Transverse colon (tissue), 4 donors: ENCODE measurements around the gene ELAVL4. TPM values are rescaled to one million over a fixed set of nuclear protein-coding genes. Genes with fewer than 3 reads are reported as not detected.

Experiments
- DNase-seq: peaks from one replicate; pipeline ENCODE4 v3.0.0-alpha.2; 2019
- H3K27ac ChIP-seq, 4 donors: fragments of 200-600 bp; sonication (generic); 2 replicates each; pipeline ENCODE4 v1.5.1; 2016 to 2018; ENCODE audit warnings: inconsistent platforms in 4 of 4
- H3K27me3 ChIP-seq: fragments of 200-600 bp; sonication (generic); 2 replicates; pipeline ENCODE4 v1.5.1; 2017; ENCODE audit warnings: inconsistent platforms
- H3K36me3 ChIP-seq, 4 donors: fragments of 200-600 bp; sonication (generic); 2 replicates each; pipeline ENCODE4 v1.5.1; 2017 to 2019; ENCODE audit warnings: inconsistent platforms in 4 of 4
- H3K4me1 ChIP-seq, 4 donors: fragments of 200-600 bp; sonication (generic); 2 replicates each; pipeline ENCODE4 v1.5.1; 2017 to 2020; ENCODE audit warnings: inconsistent platforms in 4 of 4
- H3K4me3 ChIP-seq, 4 donors: fragments of 200-600 bp; sonication (generic); 1 replicate in 1 of 4; 2 replicates in 3 of 4; pipeline versions ENCODE4 v1.5.1 to v1.6.1; 2017 to 2019; ENCODE audit warnings: inconsistent platforms in 4 of 4
- H3K9me3 ChIP-seq, 2 donors: fragments of 200-600 bp; sonication (generic); 2 replicates each; pipeline ENCODE4 v1.5.1; 2017 to 2019; ENCODE audit warnings: inconsistent platforms in 2 of 2
- EP300 ChIP-seq: sonication (generic); formaldehyde crosslinking; IDR thresholded peaks from one replicate; pipeline ENCODE4 v1.6.1; 2017; ENCODE audit warnings: antibody characterized with exemption, low read depth
- POLR2A ChIP-seq: fragments of 450-650 bp; IDR thresholded peaks from one replicate; pipeline ENCODE4 v1.6.1; 2016; ENCODE audit warnings: antibody characterized with exemption, mild to moderate bottlenecking, moderate library complexity
- POLR2AphosphoS5 ChIP-seq, 3 donors: sonication (generic); formaldehyde crosslinking; IDR thresholded peaks; one replicate each; pipeline ENCODE4 v1.6.1; 2016; ENCODE audit warnings: antibody characterized with exemption in 3 of 3
- WGBS, 2 donors: methylation state at CpG; one replicate each; pipeline ENCODE4 v1.1.5; 2018; ENCODE audit warnings: low coverage in 1 of 2; 5-methylcytosine and 5-hydroxymethylcytosine counted together
- in situ Hi-C, 4 donors: fragments of 200-750 bp; cut with MboI; loops; one replicate each; pipeline versions ENCODE4 v1.15.0 to v1.15.1; 2017; ENCODE audit warnings: low sequenced_read_pairs in 3 of 4, low pct_ligation_motif_present in 1 of 4, low pct_unique_long_range_greater_than_20kb in 1 of 4
- intact Hi-C: fragments of 100-400 bp; cut with DNase I; formaldehyde crosslinking; loops from one replicate; pipeline ENCODE4 v1.15.1; 2023; ENCODE audit warnings: low total_unique reads
- total RNA-seq, 4 donors: library from RNA; depleted of rRNA; stranded (reverse); fragments of >200 nt; gene quantifications; one replicate each; pipeline ENCODE4 v1.1.0, GENCODE V29; 2016
- TF ChIP-seq, protein P1 (sequence below), 5 experiments: fragments of 200-600 bp in 3 of 5; fragments of 450-650 bp in 2 of 5; sonication (generic) in 3 of 5; IDR thresholded peaks; 1 replicate in 2 of 5; 2 replicates in 3 of 5; pipeline ENCODE4 v1.5.1; 2016 to 2017; ENCODE audit warnings: antibody characterized with exemption in 5 of 5, inconsistent platforms in 3 of 5, mild to moderate bottlenecking in 2 of 5, moderate library complexity in 1 of 5

The ELAVL4 gene
- total RNA-seq, 4 donors from 2014 or later, result 0.55 to 0.64 TPM; not detected in 2

DNA sequence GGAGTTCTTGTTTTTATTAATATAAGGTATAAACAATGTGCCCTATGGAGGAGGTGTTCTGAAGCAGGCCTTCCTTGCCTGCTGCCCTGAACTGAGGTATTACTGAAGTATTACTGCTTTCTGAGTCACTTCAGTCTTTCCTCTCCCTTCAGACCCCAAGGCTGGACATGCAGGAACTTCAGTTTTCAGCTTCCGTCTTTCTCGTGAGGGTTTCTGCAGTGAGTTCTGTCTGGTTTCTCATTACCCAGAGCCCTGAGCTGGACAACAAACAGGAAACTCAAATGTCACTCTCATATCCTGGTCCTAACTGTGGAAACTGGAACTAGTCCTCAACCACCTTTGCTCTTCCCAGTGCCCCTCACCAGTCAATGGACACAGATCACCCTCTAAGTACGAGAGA lies 46.8 kb downstream of the ELAVL4 start:
- WGBS, 2 donors, result 57% methylated on average over 3 of the region's 3 CpGs; no CpG with 5 or more reads in 1 of the 2 donors

DNA sequence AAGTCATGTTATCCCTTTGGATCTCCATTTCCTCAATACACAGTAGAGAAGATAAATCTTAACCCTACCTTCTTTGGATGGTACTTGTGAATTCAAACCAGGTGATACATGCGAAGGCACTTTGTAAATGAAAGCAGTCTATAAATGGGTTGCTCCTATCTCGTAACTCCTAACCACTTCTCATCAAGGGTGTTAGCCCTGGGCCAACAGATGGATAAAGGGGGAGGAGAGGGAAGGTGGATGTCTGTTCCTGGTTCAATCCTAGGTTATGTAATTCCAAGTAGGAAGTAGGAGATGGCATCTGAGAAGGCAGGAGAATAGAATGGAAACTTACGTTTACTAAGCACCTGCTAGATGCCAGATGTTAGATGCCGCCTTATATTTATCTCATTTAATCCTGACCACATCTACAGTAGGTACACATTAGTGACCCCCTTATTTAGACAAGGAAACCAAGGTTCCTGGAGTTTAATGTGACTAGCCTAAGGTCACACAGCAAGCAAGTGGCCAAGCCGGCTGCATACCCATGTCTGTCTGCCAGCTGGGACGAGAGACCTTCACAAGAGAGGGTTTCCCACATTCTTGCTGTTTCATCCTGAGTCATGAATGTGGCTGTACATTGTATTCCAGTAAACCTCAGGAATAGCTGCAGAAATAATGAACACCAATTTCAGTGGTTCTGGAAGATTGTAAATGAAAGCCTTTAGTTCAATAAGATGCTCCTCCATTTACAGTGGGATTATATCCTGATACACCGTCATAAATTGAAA lies 47.7 kb downstream of the ELAVL4 start:
- intact Hi-C loops (no loop called here), in situ Hi-C loops (no loop called here)
- H3K4me1 ChIP-seq, result no peaks in the 10 kb centered on the region
- no peak overlapping the region for H3K4me3 ChIP-seq
- no peak overlapping the region for H3K27ac ChIP-seq
- H3K27me3 ChIP-seq, result no peaks in the 10 kb centered on the region
- no peaks in the 10 kb centered on the region for H3K36me3 ChIP-seq
- TF ChIP-seq EP300, result no peak
- TF ChIP-seq POLR2AphosphoS5 (IDR thresholded peaks at IDR 0.05), result no peak
- TF ChIP-seq POLR2A, result no peak
- TF ChIP-seq, protein P1, sequence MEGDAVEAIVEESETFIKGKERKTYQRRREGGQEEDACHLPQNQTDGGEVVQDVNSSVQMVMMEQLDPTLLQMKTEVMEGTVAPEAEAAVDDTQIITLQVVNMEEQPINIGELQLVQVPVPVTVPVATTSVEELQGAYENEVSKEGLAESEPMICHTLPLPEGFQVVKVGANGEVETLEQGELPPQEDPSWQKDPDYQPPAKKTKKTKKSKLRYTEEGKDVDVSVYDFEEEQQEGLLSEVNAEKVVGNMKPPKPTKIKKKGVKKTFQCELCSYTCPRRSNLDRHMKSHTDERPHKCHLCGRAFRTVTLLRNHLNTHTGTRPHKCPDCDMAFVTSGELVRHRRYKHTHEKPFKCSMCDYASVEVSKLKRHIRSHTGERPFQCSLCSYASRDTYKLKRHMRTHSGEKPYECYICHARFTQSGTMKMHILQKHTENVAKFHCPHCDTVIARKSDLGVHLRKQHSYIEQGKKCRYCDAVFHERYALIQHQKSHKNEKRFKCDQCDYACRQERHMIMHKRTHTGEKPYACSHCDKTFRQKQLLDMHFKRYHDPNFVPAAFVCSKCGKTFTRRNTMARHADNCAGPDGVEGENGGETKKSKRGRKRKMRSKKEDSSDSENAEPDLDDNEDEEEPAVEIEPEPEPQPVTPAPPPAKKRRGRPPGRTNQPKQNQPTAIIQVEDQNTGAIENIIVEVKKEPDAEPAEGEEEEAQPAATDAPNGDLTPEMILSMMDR (IDR thresholded peaks at IDR 0.05), result no peak
- 83 to 91% methylated on average over 3 to 7 of the region's 7 CpGs for WGBS, 2 donors
- DNase-seq, result no peak
- H3K9me3 ChIP-seq, result no peaks in the 10 kb centered on the region

More for the DNA sequence above, 46.8 kb downstream of the ELAVL4 start:
- no peak overlapping the region for H3K27ac ChIP-seq
- no peaks in the 10 kb centered on the region for H3K4me1 ChIP-seq
- TF ChIP-seq, protein P1 (IDR thresholded peaks at IDR 0.05), result no peak
- TF ChIP-seq POLR2A, result no peak
- TF ChIP-seq EP300, result no peak
- TF ChIP-seq POLR2AphosphoS5 (IDR thresholded peaks at IDR 0.05), result no peak
- H3K9me3 ChIP-seq, result no peaks in the 10 kb centered on the region
- DNase-seq, result no peak
- no peak overlapping the region for H3K4me3 ChIP-seq
- in situ Hi-C loops (no loop called here), intact Hi-C loops (no loop called here)
- no peaks in the 10 kb centered on the region for H3K36me3 ChIP-seq
- H3K27me3 ChIP-seq, result no peaks in the 10 kb centered on the region

DNA sequence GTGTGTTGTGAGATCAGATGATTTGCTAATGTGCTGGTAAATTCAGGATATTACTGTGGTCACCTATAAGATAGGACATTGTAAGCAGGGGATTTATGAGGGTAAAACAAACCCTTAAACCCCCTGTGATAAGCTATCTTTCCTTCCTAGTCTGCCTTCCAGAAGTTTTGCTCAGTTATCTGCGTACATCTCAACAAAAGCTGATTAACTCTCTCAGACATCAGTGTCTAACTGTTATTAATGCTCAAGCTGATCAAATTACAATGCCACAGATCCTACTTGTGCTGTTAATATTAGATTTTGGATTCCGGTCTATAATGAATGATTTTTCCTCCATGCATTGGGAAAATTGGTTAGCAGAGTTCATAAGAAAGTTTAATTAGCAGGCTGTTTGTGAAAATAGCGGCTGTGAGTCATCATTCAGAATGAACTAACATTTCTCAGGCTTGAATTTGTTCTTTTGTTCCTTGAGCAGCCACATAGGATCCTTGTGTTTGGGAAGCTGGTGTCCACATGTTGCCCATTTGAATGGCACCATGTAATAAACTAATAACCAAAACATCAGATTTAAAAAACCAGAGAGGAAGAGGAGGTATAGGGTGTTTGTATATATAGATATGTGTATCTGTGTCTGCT lies 48.7 kb downstream of the ELAVL4 start:
- no peak overlapping the region for H3K27ac ChIP-seq
- no peaks in the 10 kb centered on the region for H3K9me3 ChIP-seq
- intact Hi-C loops (no loop called here), in situ Hi-C loops (no loop called here)
- 75 to 82% methylated on average over 3 of the region's 3 CpGs for WGBS, 2 donors
- TF ChIP-seq, protein P1 (IDR thresholded peaks at IDR 0.05), result no peak
- no peak for TF ChIP-seq EP300
- no peak for TF ChIP-seq POLR2AphosphoS5 (IDR thresholded peaks at IDR 0.05)
- TF ChIP-seq POLR2A, result no peak
- no peak for DNase-seq
- no peaks in the 10 kb centered on the region for H3K36me3 ChIP-seq
- H3K4me3 ChIP-seq, result no peak overlapping the region
- H3K4me1 ChIP-seq, result no peaks in the 10 kb centered on the region
- H3K27me3 ChIP-seq, result no peaks in the 10 kb centered on the region

DNA sequence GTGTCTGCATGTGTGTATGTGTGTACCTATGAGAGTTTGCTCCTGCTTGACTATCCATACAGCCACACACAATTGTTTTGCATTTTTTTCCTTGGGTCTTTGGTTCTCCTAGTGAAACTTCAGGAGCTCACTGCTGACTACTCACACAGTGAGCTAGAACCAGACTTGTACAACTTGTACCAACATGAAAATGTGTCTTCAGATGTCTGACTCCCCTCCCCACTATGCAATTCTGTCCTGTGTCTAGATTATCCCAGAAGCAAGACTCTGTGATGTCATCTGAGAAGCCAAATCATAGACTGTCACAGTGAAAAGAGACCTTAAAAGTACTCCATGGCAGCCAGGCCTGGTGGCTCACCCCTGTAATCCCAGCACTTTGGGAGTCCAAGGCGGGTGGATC lies 49.7 kb downstream of the ELAVL4 start:
- no peak for DNase-seq

More for the DNA sequence above, 49.7 kb downstream of the ELAVL4 start:
- H3K27me3 ChIP-seq, result no peaks in the 10 kb centered on the region
- TF ChIP-seq POLR2AphosphoS5 (IDR thresholded peaks at IDR 0.05) (no peak), POLR2A (no peak), EP300 (no peak)
- TF ChIP-seq, protein P1 (IDR thresholded peaks at IDR 0.05), result no peak
- no peak overlapping the region for H3K4me3 ChIP-seq
- H3K36me3 ChIP-seq, result no peaks in the 10 kb centered on the region
- 83 to 100% methylated on average over 1 of the region's 1 CpG for WGBS, 2 donors
- no peak overlapping the region for H3K27ac ChIP-seq
- in situ Hi-C loops (no loop called here), intact Hi-C loops (no loop called here)
- no peaks in the 10 kb centered on the region for H3K9me3 ChIP-seq
- no peaks in the 10 kb centered on the region for H3K4me1 ChIP-seq
